BLaER1 (cell line): Measurements from ENCODE around the gene PBLD.
A peak's percentile ranks its signal among the peaks of the same experiment; 100 is the strongest.
"Not testable (repeated sequence)": the region's sequence is repeated elsewhere in the genome, so short reads cannot be mapped to it uniquely, and the experiment has no call there.

Experiments
- H3K27ac ChIP-seq: shearing (Covaris generic); formaldehyde crosslinking; 2 replicates; pipeline ENCODE4 v1.8.1; 2022
- H3K27me3 ChIP-seq: shearing (Covaris generic); formaldehyde crosslinking; 2 replicates; pipeline ENCODE4 v1.8.1; 2022
- H3K36me3 ChIP-seq: shearing (Covaris generic); formaldehyde crosslinking; 2 replicates; pipeline ENCODE4 v1.8.1; 2022
- H3K4me1 ChIP-seq: shearing (Covaris generic); formaldehyde crosslinking; 2 replicates; pipeline ENCODE4 v1.8.1; 2022
- H3K4me2 ChIP-seq: shearing (Covaris generic); formaldehyde crosslinking; 2 replicates; pipeline ENCODE4 v1.8.1; 2022
- H3K4me3 ChIP-seq: shearing (Covaris generic); formaldehyde crosslinking; 2 replicates; pipeline ENCODE4 v1.8.1; 2022
- H3K9ac ChIP-seq: shearing (Covaris generic); formaldehyde crosslinking; 2 replicates; pipeline ENCODE4 v1.8.1; 2022
- H3K9me3 ChIP-seq: shearing (Covaris generic); formaldehyde crosslinking; 2 replicates; pipeline ENCODE4 v1.8.1; 2022
- H4K20me1 ChIP-seq: shearing (Covaris generic); formaldehyde crosslinking; 2 replicates; pipeline ENCODE4 v1.8.1; 2022
- Cebpa-rat ChIP-seq: shearing (Covaris generic); IDR thresholded peaks from 2 replicates; pipeline ENCODE4 v1.8.1; 2022

PBLD gene

GRCh38 chr10:68261132-68261856 is 71.4 kb downstream of the PBLD start:
- peaks cover 9% of the 10 kb centered on the region; the same call in 1 of the 2 replicates for H3K4me1 ChIP-seq
- H3K27me3 ChIP-seq: no peaks in the 10 kb centered on the region
- H3K27ac ChIP-seq: no peak overlapping the region
- H3K36me3 ChIP-seq: no peaks in the 10 kb centered on the region
- TF ChIP-seq Cebpa-rat: no peak
- no peak overlapping the region for H3K4me3 ChIP-seq
- H3K9ac ChIP-seq: no peak overlapping the region
- peak overlapping the region; percentile 16; the same call in 1 of the 2 replicates for H3K4me2 ChIP-seq
- H3K9me3 ChIP-seq: peaks cover 26% of the 10 kb centered on the region
- H4K20me1 ChIP-seq: no peaks in the 10 kb centered on the region

GRCh38 chr10:68253346-68253745 is 79.4 kb downstream of the PBLD start:
- H3K4me3 ChIP-seq: no peak overlapping the region
- no peaks in the 10 kb centered on the region for H3K36me3 ChIP-seq
- TF ChIP-seq Cebpa-rat: no peak
- H3K27me3 ChIP-seq: no peaks in the 10 kb centered on the region
- H4K20me1 ChIP-seq: no peaks in the 10 kb centered on the region
- no peak overlapping the region for H3K4me2 ChIP-seq
- no peak overlapping the region for H3K9ac ChIP-seq
- H3K4me1 ChIP-seq: no peaks in the 10 kb centered on the region
- H3K27ac ChIP-seq: no peak overlapping the region
- H3K9me3 ChIP-seq: no peaks in the 10 kb centered on the region

- Histone ChIP-seq H3K9ac (no peak overlapping the region), H3K27ac (no peak overlapping the region), H4K20me1 (no peaks in the 10 kb centered on the region), H3K27me3 (no peaks in the 10 kb centered on the region), H3K4me2 (no peak overlapping the region), H3K4me1 (no peaks in the 10 kb centered on the region), H3K9me3 (no peaks in the 10 kb centered on the region), H3K4me3 (no peak overlapping the region), H3K36me3 (no peaks in the 10 kb centered on the region)
- TF ChIP-seq Cebpa-rat: no peak
Measured at GRCh38 chr10:68251625-68252495, 80.9 kb downstream of the PBLD start.

GRCh38 chr10:68251151-68251550 is 81.6 kb downstream of the PBLD start:
- Histone ChIP-seq H4K20me1 (no peaks in the 10 kb centered on the region), H3K27ac (no peak overlapping the region), H3K27me3 (no peaks in the 10 kb centered on the region), H3K4me2 (no peak overlapping the region), H3K4me1 (no peaks in the 10 kb centered on the region), H3K4me3 (no peak overlapping the region), H3K36me3 (no peaks in the 10 kb centered on the region), H3K9me3 (no peaks in the 10 kb centered on the region), H3K9ac (no peak overlapping the region)
- TF ChIP-seq Cebpa-rat: no peak

- Histone ChIP-seq H3K4me2 (no peak overlapping the region), H3K36me3 (no peaks in the 10 kb centered on the region), H3K9ac (no peak overlapping the region), H4K20me1 (no peaks in the 10 kb centered on the region), H3K27ac (no peak overlapping the region), H3K27me3 (no peaks in the 10 kb centered on the region), H3K4me3 (no peak overlapping the region), H3K4me1 (no peaks in the 10 kb centered on the region), H3K9me3 (no peaks in the 10 kb centered on the region)
- TF ChIP-seq Cebpa-rat: no peak
Measured at GRCh38 chr10:68249297-68249696, 83.4 kb downstream of the PBLD start.

GRCh38 chr10:68247931-68248330 is 84.8 kb downstream of the PBLD start:
- H3K4me1 ChIP-seq: no peaks in the 10 kb centered on the region
- no peaks in the 10 kb centered on the region for H3K9me3 ChIP-seq
- H3K4me3 ChIP-seq: no peak overlapping the region
- TF ChIP-seq Cebpa-rat: no peak
- H3K27ac ChIP-seq: no peak overlapping the region
- no peaks in the 10 kb centered on the region for H4K20me1 ChIP-seq
- no peaks in the 10 kb centered on the region for H3K27me3 ChIP-seq
- no peak overlapping the region for H3K9ac ChIP-seq
- H3K4me2 ChIP-seq: no peak overlapping the region
- no peaks in the 10 kb centered on the region for H3K36me3 ChIP-seq

GRCh38 chr10:68246397-68246796 is 86.3 kb downstream of the PBLD start:
- H4K20me1 ChIP-seq, H3K27ac ChIP-seq: not testable (repeated sequence)

GRCh38 chr10:68242051-68242450 is 90.7 kb downstream of the PBLD start:
- Histone ChIP-seq H3K4me2 (no peak overlapping the region), H3K36me3 (no peaks in the 10 kb centered on the region), H3K27ac (no peak overlapping the region), H3K4me3 (no peak overlapping the region), H4K20me1 (no peaks in the 10 kb centered on the region), H3K4me1 (no peaks in the 10 kb centered on the region), H3K9ac (no peak overlapping the region), H3K9me3 (no peaks in the 10 kb centered on the region), H3K27me3 (no peaks in the 10 kb centered on the region)
- TF ChIP-seq Cebpa-rat: no peak

More at GRCh38 chr10:68246397-68246796, 86.3 kb downstream of the PBLD start:
- H3K4me2 ChIP-seq, H3K36me3 ChIP-seq, H3K9me3 ChIP-seq, H3K4me1 ChIP-seq, H3K9ac ChIP-seq, H3K27me3 ChIP-seq, H3K4me3 ChIP-seq: not testable (repeated sequence)

GRCh38 chr10:68239596-68240150 is 93.1 kb downstream of the PBLD start:
- Histone ChIP-seq H3K4me2 (no peak overlapping the region), H3K4me3 (no peak overlapping the region), H3K9ac (no peak overlapping the region), H3K9me3 (no peaks in the 10 kb centered on the region), H4K20me1 (no peaks in the 10 kb centered on the region), H3K27me3 (no peaks in the 10 kb centered on the region), H3K36me3 (no peaks in the 10 kb centered on the region), H3K27ac (no peak overlapping the region), H3K4me1 (no peaks in the 10 kb centered on the region)
- TF ChIP-seq Cebpa-rat: no peak

GRCh38 chr10:68239069-68239468 is 93.7 kb downstream of the PBLD start:
- H3K9ac ChIP-seq: no peak overlapping the region
- no peaks in the 10 kb centered on the region for H3K9me3 ChIP-seq
- H4K20me1 ChIP-seq: no peaks in the 10 kb centered on the region
- H3K4me1 ChIP-seq: no peaks in the 10 kb centered on the region
- H3K4me3 ChIP-seq: no peak overlapping the region
- H3K27ac ChIP-seq: no peak overlapping the region
- no peaks in the 10 kb centered on the region for H3K36me3 ChIP-seq
- TF ChIP-seq Cebpa-rat: no peak
- H3K4me2 ChIP-seq: no peak overlapping the region
- H3K27me3 ChIP-seq: no peaks in the 10 kb centered on the region
